ES-I3 (cell line): ENCODE measurements around the gene TUSC2.
"Not testable (repeated sequence)": the region's sequence is repeated elsewhere in the genome, so short reads cannot be mapped to it uniquely, and the experiment has no call there.

Source experiments
- H3K36me3 ChIP-seq: 2 replicates; pipeline ENCODE4 v1.6.1; 2013; ENCODE audit warnings: mild to moderate bottlenecking, low read length, control low read depth, moderate library complexity; ENCODE audit not compliant: insufficient read depth
- H3K4me1 ChIP-seq: 2 replicates; pipeline ENCODE4 v1.6.1; 2013; ENCODE audit warnings: mild to moderate bottlenecking, control low read depth, low read length; ENCODE audit not compliant: insufficient read depth
- H3K9ac ChIP-seq: 2 replicates; pipeline ENCODE4 v1.6.1; 2013; ENCODE audit warnings: low read depth, mild to moderate bottlenecking, low read length, moderate library complexity
- H3K9me3 ChIP-seq: 2 replicates; pipeline ENCODE4 v1.6.1; 2013; ENCODE audit warnings: mild to moderate bottlenecking, low read length, moderate library complexity; ENCODE audit not compliant: control insufficient read depth, insufficient read depth

Gene TUSC2

DNA sequence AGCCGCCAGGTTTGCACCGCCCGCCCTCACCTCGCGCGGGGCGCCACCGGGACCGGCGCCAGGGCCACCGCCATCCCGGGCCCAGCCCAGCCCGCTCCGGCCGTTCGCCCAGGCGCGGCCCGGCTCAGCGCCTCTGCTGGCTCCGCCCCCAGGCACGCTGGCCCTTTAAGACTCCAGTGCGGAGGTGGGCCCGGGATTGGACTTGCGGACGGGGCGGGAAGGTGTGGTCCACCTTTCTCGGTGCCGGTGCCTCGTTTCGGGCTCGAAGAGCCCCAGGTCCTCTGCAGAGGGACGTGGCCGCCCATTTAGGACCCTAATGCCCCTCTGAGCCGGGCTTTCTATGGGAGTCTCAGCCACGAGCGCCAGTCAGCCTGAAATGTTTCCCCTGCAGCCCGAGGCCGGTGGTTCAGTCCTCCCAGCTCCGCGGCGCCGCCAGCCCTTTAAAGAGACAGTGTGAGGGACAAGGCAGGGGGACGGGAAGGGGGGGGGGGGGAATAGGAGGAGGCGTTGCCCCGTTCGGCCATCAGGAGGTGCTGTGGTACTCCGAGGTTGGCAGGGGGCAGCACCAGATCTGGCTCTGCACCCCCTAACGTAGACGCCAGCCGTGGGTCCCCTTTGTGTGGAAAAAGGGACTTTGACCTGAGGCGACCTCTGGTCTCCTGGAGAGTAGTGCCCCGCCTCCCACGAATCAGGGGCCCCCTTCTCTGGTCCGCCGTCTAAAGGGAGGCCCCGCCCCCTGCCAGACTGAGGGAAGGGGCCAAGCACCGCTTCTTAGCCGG lies 6.5 kb downstream of the TUSC2 start:
- peaks cover 9% of the 10 kb centered on the region for H3K36me3 ChIP-seq
- peaks cover 33% of the 10 kb centered on the region; the same call in 1 of the 2 replicates for H3K4me1 ChIP-seq
- H3K9ac ChIP-seq, result peak overlapping the region; percentile 89
- no peaks in the 10 kb centered on the region for H3K9me3 ChIP-seq

- Histone ChIP-seq H3K36me3 (peaks cover 9% of the 10 kb centered on the region), H3K9ac (peak overlapping the region; percentile 89), H3K9me3 (no peaks in the 10 kb centered on the region), H3K4me1 (peaks cover 36% of the 10 kb centered on the region; the same call in 1 of the 2 replicates)
These were observed 7.1 kb downstream of the TUSC2 start for GRCh38 chr3:50320853-50321335.

DNA sequence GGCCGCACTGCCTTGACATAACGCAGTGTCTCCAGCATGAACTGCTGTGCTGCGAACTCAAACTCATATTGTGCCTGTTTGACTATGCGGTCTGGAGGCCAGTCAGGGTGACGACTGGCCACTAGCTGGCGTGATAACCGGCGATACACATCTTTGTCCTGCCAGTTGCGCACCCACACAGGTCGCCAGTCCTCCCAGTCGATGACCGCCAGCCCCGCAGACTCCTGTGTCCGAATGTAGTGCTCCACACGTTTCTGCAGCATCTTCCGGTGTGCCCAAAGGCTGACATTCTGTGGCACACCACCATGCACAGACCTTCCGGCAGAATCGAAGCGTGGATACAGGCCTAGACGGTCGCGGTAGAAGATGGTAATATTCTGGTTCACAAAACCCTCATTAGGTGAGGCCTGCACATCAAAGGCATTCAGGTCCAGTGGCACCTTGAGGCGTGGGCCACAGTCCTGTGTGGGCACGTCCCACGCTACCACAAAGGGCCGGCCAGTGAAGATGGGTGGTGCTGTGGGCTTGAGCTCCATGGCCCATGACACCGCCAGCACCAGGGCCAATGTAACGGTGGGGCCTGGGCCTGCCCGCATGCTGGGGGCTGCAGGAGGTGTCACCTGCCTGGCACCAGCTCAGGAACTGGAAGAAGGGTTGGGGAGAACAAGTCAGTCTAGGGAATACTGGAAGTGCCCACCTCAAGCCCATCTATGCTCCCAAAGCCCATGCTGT lies 8.0 kb downstream of the TUSC2 start:
- Histone ChIP-seq H3K9ac (peak overlapping the region; percentile 89), H3K4me1 (peaks cover 36% of the 10 kb centered on the region; the same call in 1 of the 2 replicates), H3K9me3 (no peaks in the 10 kb centered on the region), H3K36me3 (peaks cover 9% of the 10 kb centered on the region)

DNA sequence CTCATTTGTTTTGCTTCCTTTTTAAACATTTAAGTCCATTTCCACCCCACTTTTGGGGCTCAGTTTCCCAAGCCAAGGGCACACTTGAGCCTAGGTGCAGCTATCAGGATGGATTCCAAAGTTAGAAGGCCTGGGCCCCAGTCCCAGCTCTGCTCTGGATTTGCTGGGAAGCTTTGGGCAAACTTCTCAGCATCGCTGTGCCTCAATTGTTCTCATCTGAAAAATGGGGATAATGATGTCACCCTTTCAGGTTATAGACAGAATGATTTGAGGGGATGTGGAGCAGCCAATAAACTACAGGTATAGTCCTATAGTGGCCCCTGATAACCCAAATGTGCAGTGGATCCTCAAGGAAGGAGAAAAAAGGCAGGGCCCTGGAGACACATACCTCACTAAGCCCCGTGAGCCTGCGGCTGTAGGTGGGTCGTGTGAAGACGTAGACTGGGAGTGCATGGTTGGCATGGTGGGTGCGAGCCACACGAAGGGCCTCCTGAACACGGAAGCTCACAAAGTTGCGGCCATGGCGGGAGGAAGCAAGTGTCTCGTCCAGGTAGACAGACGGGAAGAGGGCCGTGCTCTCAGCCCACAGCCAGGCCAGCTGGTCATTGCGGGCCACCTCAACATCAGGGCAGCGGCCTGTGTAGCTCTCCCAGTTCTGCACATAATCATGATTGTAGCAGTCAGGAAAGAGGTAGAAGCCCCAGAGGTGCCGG lies 8.7 kb downstream of the TUSC2 start:
- Histone ChIP-seq H3K9ac (no peak overlapping the region), H3K36me3 (peaks cover 9% of the 10 kb centered on the region), H3K4me1 (peaks cover 35% of the 10 kb centered on the region; the same call in 1 of the 2 replicates)

GRCh38 chr3:50318615-50319014 lies 9.4 kb downstream of the TUSC2 start:
- Histone ChIP-seq H3K9me3 (no peaks in the 10 kb centered on the region), H3K36me3 (peaks cover 9% of the 10 kb centered on the region), H3K4me1 (peaks cover 31% of the 10 kb centered on the region; the same call in 1 of the 2 replicates), H3K9ac (no peak overlapping the region)

More for the DNA sequence above, 8.7 kb downstream of the TUSC2 start:
- no peaks in the 10 kb centered on the region for H3K9me3 ChIP-seq

- H3K9me3 ChIP-seq, result no peaks in the 10 kb centered on the region
- H3K9ac ChIP-seq, result no peak overlapping the region
- peaks cover 28% of the 10 kb centered on the region; the same call in 1 of the 2 replicates for H3K4me1 ChIP-seq
- peaks cover 9% of the 10 kb centered on the region for H3K36me3 ChIP-seq
These were observed 9.9 kb downstream of the TUSC2 start for GRCh38 chr3:50318163-50318562.

- peaks cover 9% of the 10 kb centered on the region for H3K36me3 ChIP-seq
- H3K9ac ChIP-seq, result no peak overlapping the region
- peaks cover 23% of the 10 kb centered on the region; the same call in 1 of the 2 replicates for H3K4me1 ChIP-seq
- H3K9me3 ChIP-seq, result no peaks in the 10 kb centered on the region
These were observed 10.7 kb downstream of the TUSC2 start for GRCh38 chr3:50317300-50317699.

GRCh38 chr3:50316657-50317242 lies 11.3 kb downstream of the TUSC2 start:
- peaks cover 9% of the 10 kb centered on the region for H3K36me3 ChIP-seq
- no peaks in the 10 kb centered on the region for H3K9me3 ChIP-seq
- no peak overlapping the region for H3K9ac ChIP-seq
- peaks cover 23% of the 10 kb centered on the region; the same call in 1 of the 2 replicates for H3K4me1 ChIP-seq

DNA sequence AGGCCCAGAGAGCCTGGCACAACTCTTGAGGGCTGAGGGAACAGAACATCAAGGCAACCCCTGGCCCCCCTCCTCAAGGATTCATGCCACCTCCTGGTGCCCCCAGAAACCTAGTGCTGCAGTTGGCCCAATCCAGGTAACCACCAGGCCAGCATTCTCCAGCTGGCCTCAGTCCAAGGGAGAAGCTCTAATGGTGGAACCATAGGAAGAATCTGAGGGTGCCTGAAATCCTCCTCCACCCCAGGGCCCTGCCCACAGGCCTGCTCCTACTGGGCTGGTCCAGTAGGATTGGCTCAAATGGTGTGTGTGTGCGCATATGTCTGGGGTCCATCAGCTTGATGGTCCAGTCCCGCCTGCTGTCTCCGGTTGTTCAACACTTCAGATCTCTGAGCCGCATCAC lies 13.2 kb downstream of the TUSC2 start:
- H3K9ac ChIP-seq, result no peak overlapping the region
- no peaks in the 10 kb centered on the region; the same call in 1 of the 2 replicates for H3K9me3 ChIP-seq
- peaks cover 9% of the 10 kb centered on the region for H3K36me3 ChIP-seq
- peaks cover 16% of the 10 kb centered on the region; the same call in 1 of the 2 replicates for H3K4me1 ChIP-seq

DNA sequence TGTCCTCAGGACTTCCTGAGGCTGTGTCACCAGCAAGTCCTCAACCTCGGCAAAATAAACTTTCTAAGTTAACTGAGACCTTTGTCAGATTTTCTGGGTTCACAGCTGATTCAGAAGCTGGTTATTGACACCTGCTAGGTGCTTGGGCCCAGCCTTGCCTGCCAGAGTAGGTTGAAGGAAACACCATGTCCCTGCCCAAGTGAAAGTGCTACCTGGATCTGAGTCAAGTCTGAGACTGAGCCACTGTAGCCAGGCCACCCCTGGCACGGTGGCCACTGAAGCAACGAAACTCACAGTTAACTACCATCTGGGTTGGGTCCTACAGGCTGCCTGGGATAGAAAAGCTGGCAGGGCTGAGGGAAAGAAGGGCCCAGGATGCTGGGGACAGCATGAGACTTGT lies 13.7 kb downstream of the TUSC2 start:
- Histone ChIP-seq H3K9ac (no peak overlapping the region), H3K9me3 (no peaks in the 10 kb centered on the region; the same call in 1 of the 2 replicates), H3K36me3 (peaks cover 6% of the 10 kb centered on the region; the same call in 1 of the 2 replicates), H3K4me1 (peaks cover 14% of the 10 kb centered on the region; the same call in 1 of the 2 replicates)

- H3K36me3 ChIP-seq, H3K4me1 ChIP-seq, H3K9ac ChIP-seq, H3K9me3 ChIP-seq: not testable (repeated sequence)
These were observed 16.0 kb downstream of the TUSC2 start for GRCh38 chr3:50312041-50312440.

DNA sequence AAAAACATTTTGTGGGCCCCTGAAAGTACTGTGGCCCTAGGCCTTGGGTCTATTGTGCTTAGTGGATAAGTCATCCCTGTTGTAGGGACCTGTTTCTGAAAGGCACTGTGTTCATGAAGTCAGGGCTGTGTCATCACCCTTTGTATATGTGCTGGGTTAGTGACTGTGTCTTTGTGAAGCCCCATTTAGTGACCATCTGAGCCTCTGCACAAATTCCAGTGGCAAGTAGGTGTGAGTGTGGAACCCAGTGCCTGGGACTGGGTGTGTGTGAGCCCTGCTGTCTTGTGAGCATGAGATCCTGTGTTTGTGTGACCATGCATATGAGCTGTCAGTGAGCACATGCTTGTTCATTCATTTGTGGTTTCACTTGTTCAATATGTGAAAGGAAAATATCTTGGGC lies 23.4 kb downstream of the TUSC2 start:
- H3K9me3 ChIP-seq, result peaks cover 5% of the 10 kb centered on the region; the same call in 1 of the 2 replicates
- no peaks in the 10 kb centered on the region for H3K36me3 ChIP-seq
- H3K9ac ChIP-seq, result no peak overlapping the region
- H3K4me1 ChIP-seq, result peaks cover 11% of the 10 kb centered on the region

- Histone ChIP-seq H3K9ac (0 out of 2 replicates have a peak within 1 kb of the TSS, but pooled peaks have one; percentile 19), H3K9me3 (peaks cover 5% of the 10 kb centered on the region; the same call in 1 of the 2 replicates), H3K4me1 (peaks cover 11% of the 10 kb centered on the region), H3K36me3 (no peaks in the 10 kb centered on the region)
These were observed 24.8 kb downstream of the TUSC2 start, which contains the start of gene HYAL1 for GRCh38 chr3:50303013-50303815. TSS of gene HYAL1 (minus strand) at chr3:50303574. CDS start at chr3:50302956, 618 bp downstream.
